Natural killer cell (primary cell): Measurements from ENCODE around the gene PTPRN2. TPM values are rescaled to one million over a fixed set of nuclear protein-coding genes. Genes with fewer than 3 reads are reported as not detected.

Source experiments
- ATAC-seq, 3 donors: fragments of 150-1000 bp in 2 of 3; fragments of 200-7000 bp in 1 of 3; cut with Tn5 transposase; 1 replicate in 1 of 3; 2 replicates in 2 of 3; pipeline ENCODE4 v1.10.0; 2021; ENCODE audit warnings: mild to moderate bottlenecking in 2 of 3, moderate library complexity in 2 of 3
- DNase-seq, 2 donors: peaks; one replicate each; pipeline versions ENCODE4 v3.0.0 to v3.0.0-alpha.2; 2013 to 2021; ENCODE audit warnings: mixed read lengths in 1 of 2
- H3K27ac ChIP-seq: one replicate; pipeline ENCODE4 v1.5.1; 2013; ENCODE audit warnings: mild to moderate bottlenecking, low read length
- H3K27me3 ChIP-seq: one replicate; pipeline ENCODE4 v1.6.1; 2013; ENCODE audit warnings: low read length; ENCODE audit not compliant: control insufficient read depth, insufficient read depth
- H3K36me3 ChIP-seq: one replicate; pipeline ENCODE4 v1.6.1; 2013; ENCODE audit warnings: low read length; ENCODE audit not compliant: control insufficient read depth, insufficient read depth
- H3K4me1 ChIP-seq: one replicate; pipeline ENCODE4 v1.6.1; 2013; ENCODE audit warnings: low read length; ENCODE audit not compliant: control insufficient read depth, insufficient read depth
- H3K4me3 ChIP-seq: one replicate; pipeline ENCODE4 v1.5.1; 2013; ENCODE audit warnings: low read length
- H3K9me3 ChIP-seq: one replicate; pipeline ENCODE4 v1.6.1; 2013; ENCODE audit warnings: low read length; ENCODE audit not compliant: control insufficient read depth, insufficient read depth
- H3K27ac Mint-ChIP-seq, 2 donors: one replicate each; pipeline ENCODE4 v1.8.0; 2022; ENCODE audit warnings: mild to moderate bottlenecking in 2 of 2, mixed read lengths in 2 of 2, moderate library complexity in 1 of 2
- H3K27me3 Mint-ChIP-seq, 2 donors: one replicate each; pipeline ENCODE4 v1.8.0; 2022; ENCODE audit warnings: low read depth in 2 of 2, mixed read lengths in 2 of 2
- H3K36me3 Mint-ChIP-seq: one replicate; pipeline ENCODE4 v1.8.0; 2022; ENCODE audit warnings: mixed read lengths
- H3K4me1 Mint-ChIP-seq, 2 donors: one replicate each; pipeline ENCODE4 v1.8.0; 2022; ENCODE audit warnings: mixed read lengths in 2 of 2
- H3K4me3 Mint-ChIP-seq: one replicate; pipeline ENCODE4 v1.8.0; 2022; ENCODE audit warnings: mild to moderate bottlenecking, moderate library complexity, mixed read lengths
- H3K9me3 Mint-ChIP-seq, 2 donors: one replicate each; pipeline ENCODE4 v1.8.0; 2022; ENCODE audit warnings: mixed read lengths in 2 of 2
- WGBS: methylation state at CpG from one replicate; pipeline ENCODE4 v1.1.7; 2013; ENCODE audit warnings: missing lambda C conversion rate; ENCODE audit not compliant: insufficient coverage; 5-methylcytosine and 5-hydroxymethylcytosine counted together
- intact Hi-C: fragments of 100-400 bp; cut with micrococcal nuclease; formaldehyde crosslinking; loops from one replicate; pipeline ENCODE4 v1.14.2; 2022
- total RNA-seq, 4 donors: library from RNA; stranded (reverse); fragments of 120-200 nt in 1 of 4; gene quantifications; one replicate each; pipeline versions ENCODE4 v1.2.3 to v1.2.4, GENCODE V29; 2013 to 2022
- TF ChIP-seq, protein P1 (sequence below): fragments of 200-600 bp; IDR thresholded peaks from one replicate; pipeline ENCODE4 v1.8.0; 2022; ENCODE audit warnings: antibody characterized with exemption

The PTPRN2 gene
- total RNA-seq, 3 donors from 2014 or later (not counting 1 experiment from before 2014, with no cell fraction given): 1.3 to 2.5 (median 1.9) TPM

- TF ChIP-seq, protein P1, sequence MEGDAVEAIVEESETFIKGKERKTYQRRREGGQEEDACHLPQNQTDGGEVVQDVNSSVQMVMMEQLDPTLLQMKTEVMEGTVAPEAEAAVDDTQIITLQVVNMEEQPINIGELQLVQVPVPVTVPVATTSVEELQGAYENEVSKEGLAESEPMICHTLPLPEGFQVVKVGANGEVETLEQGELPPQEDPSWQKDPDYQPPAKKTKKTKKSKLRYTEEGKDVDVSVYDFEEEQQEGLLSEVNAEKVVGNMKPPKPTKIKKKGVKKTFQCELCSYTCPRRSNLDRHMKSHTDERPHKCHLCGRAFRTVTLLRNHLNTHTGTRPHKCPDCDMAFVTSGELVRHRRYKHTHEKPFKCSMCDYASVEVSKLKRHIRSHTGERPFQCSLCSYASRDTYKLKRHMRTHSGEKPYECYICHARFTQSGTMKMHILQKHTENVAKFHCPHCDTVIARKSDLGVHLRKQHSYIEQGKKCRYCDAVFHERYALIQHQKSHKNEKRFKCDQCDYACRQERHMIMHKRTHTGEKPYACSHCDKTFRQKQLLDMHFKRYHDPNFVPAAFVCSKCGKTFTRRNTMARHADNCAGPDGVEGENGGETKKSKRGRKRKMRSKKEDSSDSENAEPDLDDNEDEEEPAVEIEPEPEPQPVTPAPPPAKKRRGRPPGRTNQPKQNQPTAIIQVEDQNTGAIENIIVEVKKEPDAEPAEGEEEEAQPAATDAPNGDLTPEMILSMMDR: no peak
Measured at GRCh38 chr7:157932498-157933218, 655.0 kb downstream of the PTPRN2 start.

DNA sequence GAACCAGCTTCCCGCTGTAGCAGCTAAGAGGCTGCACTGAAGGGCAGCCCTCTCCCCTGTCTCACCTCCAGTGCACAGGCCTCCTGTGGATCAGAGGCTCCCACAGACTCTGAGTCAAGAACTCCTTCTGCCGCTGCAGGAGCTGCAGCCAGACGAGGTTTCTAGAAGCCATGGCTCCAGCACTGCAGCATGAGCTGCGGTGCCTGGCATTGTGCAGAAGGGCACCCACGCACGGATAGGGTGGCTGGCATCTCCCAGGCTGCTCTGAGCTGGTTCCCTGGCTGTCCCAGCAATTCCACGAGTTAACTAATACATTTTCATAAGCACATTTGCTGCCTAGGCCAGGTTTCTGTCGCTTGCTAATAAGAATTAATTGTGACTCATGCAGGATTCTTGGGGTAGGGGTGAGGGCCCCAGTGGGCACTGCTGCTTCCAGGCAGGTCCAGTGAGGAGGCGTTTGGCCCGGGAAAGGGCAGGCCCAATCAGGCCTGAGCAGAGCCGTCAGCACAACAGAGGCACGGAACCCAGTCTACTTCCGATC, 656.6 kb downstream of the PTPRN2 start:
- peaks cover 8% of the 10 kb centered on the region for H3K36me3 Mint-ChIP-seq
- DNase-seq (no peak), ATAC-seq (no peak)
- intact Hi-C loops: no loop called here
- Histone ChIP-seq H3K4me1 (peaks cover 10% of the 10 kb centered on the region), H3K27ac (no peak overlapping the region), H3K9me3 (peaks cover 9% of the 10 kb centered on the region), H3K27me3 (no peaks in the 10 kb centered on the region), H3K36me3 (no peaks in the 10 kb centered on the region), H3K4me3 (no peak overlapping the region)
- WGBS: 83% methylated on average over 13 of the region's 13 CpGs
- peaks cover 16 to 17% of the 10 kb centered on the region in 2 donors for H3K4me1 Mint-ChIP-seq
- no peak overlapping the region for H3K27ac Mint-ChIP-seq
- H3K27me3 Mint-ChIP-seq: peaks cover 0 to 3% of the 10 kb centered on the region in 2 donors
- TF ChIP-seq, protein P1: no peak
- H3K4me3 Mint-ChIP-seq: no peak overlapping the region
- peaks cover 11 to 13% of the 10 kb centered on the region in 2 donors for H3K9me3 Mint-ChIP-seq

More at GRCh38 chr7:157932498-157933218, 655.0 kb downstream of the PTPRN2 start:
- Mint-ChIP-seq H3K4me1 (peaks cover 7 to 8% of the 10 kb centered on the region in 2 donors), H3K9me3 (peaks cover 11 to 16% of the 10 kb centered on the region in 2 donors), H3K27ac (peak overlapping the region; percentile 61 to 79), H3K36me3 (peaks cover 8% of the 10 kb centered on the region), H3K27me3 (peaks cover 0 to 5% of the 10 kb centered on the region in 2 donors), H3K4me3 (no peak overlapping the region)
- Histone ChIP-seq H3K27ac (no peak overlapping the region), H3K27me3 (no peaks in the 10 kb centered on the region), H3K36me3 (no peaks in the 10 kb centered on the region), H3K9me3 (peaks cover 6% of the 10 kb centered on the region), H3K4me3 (no peak overlapping the region), H3K4me1 (no peaks in the 10 kb centered on the region)
- DNase-seq (no peak), ATAC-seq (peak in 1 of 3 donors; percentile 21)
- intact Hi-C loops: no loop called here
- 80% methylated on average over 5 of the region's 5 CpGs for WGBS

GRCh38 chr7:157930441-157930840, 657.2 kb downstream of the PTPRN2 start:
- no peaks in the 10 kb centered on the region for H3K27me3 ChIP-seq
- WGBS: 77% methylated on average over 6 of the region's 6 CpGs
- no peak overlapping the region for H3K4me3 Mint-ChIP-seq
- intact Hi-C loops: no loop called here
- ATAC-seq (no peak), DNase-seq (no peak)
- H3K27ac ChIP-seq: no peak overlapping the region
- peaks cover 0 to 3% of the 10 kb centered on the region in 2 donors for H3K27me3 Mint-ChIP-seq
- H3K27ac Mint-ChIP-seq: no peak overlapping the region
- peaks cover 10 to 13% of the 10 kb centered on the region in 2 donors for H3K9me3 Mint-ChIP-seq
- peaks cover 19 to 22% of the 10 kb centered on the region in 2 donors for H3K4me1 Mint-ChIP-seq
- H3K4me1 ChIP-seq: peaks cover 10% of the 10 kb centered on the region
- TF ChIP-seq, protein P1: no peak
- H3K36me3 ChIP-seq: no peaks in the 10 kb centered on the region
- peaks cover 8% of the 10 kb centered on the region for H3K36me3 Mint-ChIP-seq
- no peak overlapping the region for H3K4me3 ChIP-seq
- peaks cover 9% of the 10 kb centered on the region for H3K9me3 ChIP-seq
